Spinal cord (tissue), 10 donors: ENCODE measurements around the gene OR2AE1. TPM values are rescaled to one million over a fixed set of nuclear protein-coding genes. Genes with fewer than 3 reads are reported as not detected.
A peak's percentile ranks its signal among the peaks of the same experiment; 100 is the strongest.

Source experiments
- DNase-seq, 6 donors: peaks; one replicate each; pipeline versions ENCODE4 v3.0.0 to v3.0.0-alpha.2; 2013 to 2015; ENCODE audit warnings: low spot score in 6 of 6, low read depth in 4 of 6
- H3K27ac ChIP-seq: one replicate; pipeline ENCODE4 v1.5.1; 2013; ENCODE audit warnings: low read depth, low read length, control low read depth
- H3K27me3 ChIP-seq: one replicate; pipeline ENCODE4 v1.6.1; 2013; ENCODE audit warnings: low read length; ENCODE audit not compliant: control insufficient read depth, insufficient read depth
- H3K36me3 ChIP-seq: one replicate; pipeline ENCODE4 v1.6.1; 2013; ENCODE audit warnings: low read length; ENCODE audit not compliant: control insufficient read depth, insufficient read depth
- H3K4me1 ChIP-seq: one replicate; pipeline ENCODE4 v1.6.1; 2013; ENCODE audit warnings: low read length; ENCODE audit not compliant: control insufficient read depth, insufficient read depth
- H3K4me3 ChIP-seq: one replicate; pipeline ENCODE4 v1.5.1; 2013; ENCODE audit warnings: low read depth, low read length, control low read depth
- H3K9me3 ChIP-seq: one replicate; pipeline ENCODE4 v1.6.1; 2013; ENCODE audit warnings: low read length; ENCODE audit not compliant: control insufficient read depth, insufficient read depth
- WGBS: methylation state at CpG from one replicate; pipeline ENCODE4 v1.1.5; 2013; ENCODE audit warnings: missing lambda C conversion rate; ENCODE audit not compliant: insufficient coverage; 5-methylcytosine and 5-hydroxymethylcytosine counted together
- polyA plus RNA-seq, 2 donors: library from polyadenylated mRNA; unstranded; fragments of 120-200 nt; gene quantifications; one replicate each; pipeline ENCODE4 v1.2.1, GENCODE V29; 2013; ENCODE audit not compliant: insufficient read length in 2 of 2
- total RNA-seq, 2 donors: library from RNA; depleted of rRNA in 1 of 2; stranded (reverse); fragments of 120-200 nt in 1 of 2; fragments of >200 nt in 1 of 2; gene quantifications; one replicate each; pipeline versions ENCODE4 v1.2.3 to v1.2.4, GENCODE V29; 2013 to 2014
- donor health status: healthy.

Gene OR2AE1
- total and polyA plus RNA-seq, 4 donors = 0.20 to 0.24 TPM; not detected in 2

- Histone ChIP-seq H3K27me3 (no peaks in the 10 kb centered on the region), H3K27ac (no peak overlapping the region), H3K4me3 (no peak overlapping the region), H3K4me1 (no peaks in the 10 kb centered on the region), H3K36me3 (no peaks in the 10 kb centered on the region), H3K9me3 (no peaks in the 10 kb centered on the region)
- 32% methylated on average over 4 of the region's 7 CpGs for WGBS
- no peak for DNase-seq
Observed at GRCh38 chr7:99839287-99840021, 37.4 kb downstream of the OR2AE1 start.

- no peaks in the 10 kb centered on the region for H3K9me3 ChIP-seq
- no peaks in the 10 kb centered on the region for H3K27me3 ChIP-seq
- no peaks in the 10 kb centered on the region for H3K4me1 ChIP-seq
- DNase-seq = peak in 2 of 6 donors; percentile 16 to 28
- no peak overlapping the region for H3K4me3 ChIP-seq
- no peaks in the 10 kb centered on the region for H3K36me3 ChIP-seq
- no peak overlapping the region for H3K27ac ChIP-seq
- WGBS = 97% methylated on average over 3 of the region's 5 CpGs
Observed at GRCh38 chr7:99837649-99838361, 39.0 kb downstream of the OR2AE1 start.

- no peaks in the 10 kb centered on the region for H3K9me3 ChIP-seq
- no peak for DNase-seq
- no peak overlapping the region for H3K27ac ChIP-seq
- no peaks in the 10 kb centered on the region for H3K27me3 ChIP-seq
- H3K4me1 ChIP-seq = no peaks in the 10 kb centered on the region
- 100% methylated on average over 1 of the region's 4 CpGs for WGBS
- H3K4me3 ChIP-seq = no peak overlapping the region
- H3K36me3 ChIP-seq = no peaks in the 10 kb centered on the region
Observed at GRCh38 chr7:99835189-99835588, 41.6 kb downstream of the OR2AE1 start.

- no peak for DNase-seq
- Histone ChIP-seq H3K4me1 (no peaks in the 10 kb centered on the region), H3K4me3 (no peak overlapping the region), H3K27me3 (no peaks in the 10 kb centered on the region), H3K9me3 (no peaks in the 10 kb centered on the region), H3K36me3 (no peaks in the 10 kb centered on the region), H3K27ac (no peak overlapping the region)
- WGBS = no CpG with 5 or more reads among the region's 2 CpGs
Observed at GRCh38 chr7:99834382-99834781, 42.5 kb downstream of the OR2AE1 start.

- Histone ChIP-seq H3K36me3 (no peaks in the 10 kb centered on the region), H3K4me1 (no peaks in the 10 kb centered on the region), H3K4me3 (no peak overlapping the region), H3K9me3 (no peaks in the 10 kb centered on the region), H3K27ac (no peak overlapping the region), H3K27me3 (no peaks in the 10 kb centered on the region)
- DNase-seq = peak in 1 of 6 donors; percentile 6
- WGBS = no CpG with 5 or more reads among the region's 8 CpGs
Observed at GRCh38 chr7:99833289-99833877, 43.5 kb downstream of the OR2AE1 start.

- no peak for DNase-seq
- Histone ChIP-seq H3K27ac (no peak overlapping the region), H3K9me3 (no peaks in the 10 kb centered on the region), H3K36me3 (no peaks in the 10 kb centered on the region), H3K27me3 (no peaks in the 10 kb centered on the region), H3K4me1 (no peaks in the 10 kb centered on the region), H3K4me3 (no peak overlapping the region)
Observed at GRCh38 chr7:99831595-99831994, 45.2 kb downstream of the OR2AE1 start.

- H3K4me1 ChIP-seq = no peaks in the 10 kb centered on the region
- no peaks in the 10 kb centered on the region for H3K27me3 ChIP-seq
- no peak overlapping the region for H3K27ac ChIP-seq
- no peak overlapping the region for H3K4me3 ChIP-seq
- no peak for DNase-seq
- no peaks in the 10 kb centered on the region for H3K9me3 ChIP-seq
- no peaks in the 10 kb centered on the region for H3K36me3 ChIP-seq
- WGBS = no CpG with 5 or more reads among the region's 1 CpG
Observed at GRCh38 chr7:99829524-99830160, 47.2 kb downstream of the OR2AE1 start.

- no peak overlapping the region for H3K27ac ChIP-seq
- no peak overlapping the region for H3K4me3 ChIP-seq
- H3K4me1 ChIP-seq = no peaks in the 10 kb centered on the region
- DNase-seq = no peak
- no peaks in the 10 kb centered on the region for H3K27me3 ChIP-seq
- H3K9me3 ChIP-seq = no peaks in the 10 kb centered on the region
- no peaks in the 10 kb centered on the region for H3K36me3 ChIP-seq
Observed at GRCh38 chr7:99828811-99829210, 48.0 kb downstream of the OR2AE1 start.

GRCh38 chr7:99827040-99827778 is 49.6 kb downstream of the OR2AE1 start:
- H3K4me1 ChIP-seq = no peaks in the 10 kb centered on the region
- no peak for DNase-seq

More at GRCh38 chr7:99827040-99827778, 49.6 kb downstream of the OR2AE1 start:
- no peaks in the 10 kb centered on the region for H3K36me3 ChIP-seq
- WGBS = 92% methylated on average over 2 of the region's 2 CpGs
- no peak overlapping the region for H3K4me3 ChIP-seq
- no peak overlapping the region for H3K27ac ChIP-seq
- H3K9me3 ChIP-seq = no peaks in the 10 kb centered on the region
- no peaks in the 10 kb centered on the region for H3K27me3 ChIP-seq
